ENCODE data around the gene JPH2. TPM values are rescaled to one million over a fixed set of nuclear protein-coding genes. Genes with fewer than 3 reads are reported as not detected.
A peak's percentile ranks its signal among the peaks of the same experiment; 100 is the strongest.

Gene JPH2
- 10 to 100 TPM in 1 of 7 donors, 1 to 10 TPM in 5, under 1 TPM in 1; 0.48 to 27.4 (median 3.0) TPM for total RNA-seq
- polyA plus RNA-seq: 1 to 10 TPM; 2.9 to 7.5 TPM
- long read RNA-seq, donor 1, transcript JPH2-201 (2 exons, 1,923 nt): major isoform, 7 of 9 reads
- long read RNA-seq, donor 1, partial matches to known transcripts: 1 of 9 reads
- long read RNA-seq, donor 1, other reads (novel, unspliced or antisense): 1 of 9 reads
- long read RNA-seq, donor 2: 0 reads
- long read RNA-seq, donor 3, full-length matches to known transcripts: 10 of 20 reads
- long read RNA-seq, donor 3, partial matches to known transcripts: 5 of 20 reads
- long read RNA-seq, donor 3, other reads (novel, unspliced or antisense): 5 of 20 reads

- no peaks in the 10 kb centered on the region for H3K9me3 ChIP-seq
- TF ChIP-seq POLR2A (IDR thresholded peaks at IDR 0.05) (no peak), EP300 (IDR thresholded peaks at IDR 0.05) (no peak)
- TF ChIP-seq, protein P1, sequence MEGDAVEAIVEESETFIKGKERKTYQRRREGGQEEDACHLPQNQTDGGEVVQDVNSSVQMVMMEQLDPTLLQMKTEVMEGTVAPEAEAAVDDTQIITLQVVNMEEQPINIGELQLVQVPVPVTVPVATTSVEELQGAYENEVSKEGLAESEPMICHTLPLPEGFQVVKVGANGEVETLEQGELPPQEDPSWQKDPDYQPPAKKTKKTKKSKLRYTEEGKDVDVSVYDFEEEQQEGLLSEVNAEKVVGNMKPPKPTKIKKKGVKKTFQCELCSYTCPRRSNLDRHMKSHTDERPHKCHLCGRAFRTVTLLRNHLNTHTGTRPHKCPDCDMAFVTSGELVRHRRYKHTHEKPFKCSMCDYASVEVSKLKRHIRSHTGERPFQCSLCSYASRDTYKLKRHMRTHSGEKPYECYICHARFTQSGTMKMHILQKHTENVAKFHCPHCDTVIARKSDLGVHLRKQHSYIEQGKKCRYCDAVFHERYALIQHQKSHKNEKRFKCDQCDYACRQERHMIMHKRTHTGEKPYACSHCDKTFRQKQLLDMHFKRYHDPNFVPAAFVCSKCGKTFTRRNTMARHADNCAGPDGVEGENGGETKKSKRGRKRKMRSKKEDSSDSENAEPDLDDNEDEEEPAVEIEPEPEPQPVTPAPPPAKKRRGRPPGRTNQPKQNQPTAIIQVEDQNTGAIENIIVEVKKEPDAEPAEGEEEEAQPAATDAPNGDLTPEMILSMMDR (IDR thresholded peaks at IDR 0.05): no peak
- no peaks in the 10 kb centered on the region for H3K36me3 ChIP-seq
- H3K4me3 ChIP-seq: peak within 1 kb of the TSS; percentile 44
- peak within 1 kb of the TSS in 1 of 2 donors; percentile 14 for H3K27ac ChIP-seq
- intact Hi-C loops (cut with DNase I): loop anchor here (5.0 to 10.0 kb wide), 4 partner anchors 35 to 72 kb away; no protein-coding TSS in a partner anchor
- peaks cover 2% of the 10 kb centered on the region for H3K4me1 ChIP-seq (ENCODE audit: insufficient read depth)
- peak; percentile 27 to 57 (median 46) for DNase-seq
- WGBS, 3 donors: 0 to 2% (median 1%) methylated on average over 24 of the region's 24 CpGs
- no peaks in the 10 kb centered on the region for H3K27me3 ChIP-seq
Measured at GRCh38 chr20:44187054-44187771, at the start of gene JPH2. Gene JPH2, minus strand, starts transcription at chr20:44187188. Its CDS starts 483 bp downstream, at chr20:44186705.

DNA sequence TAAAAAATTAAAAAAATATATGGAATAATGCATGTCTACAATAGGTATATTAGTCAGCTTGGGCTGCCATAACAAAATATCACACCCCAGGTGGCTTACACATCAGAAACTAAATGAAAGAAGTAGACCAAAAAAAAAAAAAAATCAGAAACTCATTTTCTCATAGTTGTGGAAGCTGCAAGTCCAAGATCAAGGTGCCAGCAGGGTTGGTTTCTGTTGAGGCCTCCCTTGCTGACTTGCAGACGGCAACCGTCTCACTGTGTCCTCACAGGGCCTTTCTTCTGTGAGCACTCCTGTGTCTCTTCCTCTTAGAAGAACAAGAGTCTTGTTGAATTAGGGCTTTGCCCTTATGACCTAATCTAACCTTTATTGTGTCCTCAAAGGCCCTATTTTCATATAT, 48.7 kb upstream of the JPH2 start:
- WGBS, 3 donors: 96 to 100% (median 98%) methylated on average over 2 of the region's 2 CpGs
- intact Hi-C loops (cut with DNase I): loop anchor here in 1 of 4 donors (10.0 kb wide), 1 partner anchor 1111 kb away; no protein-coding TSS in a partner anchor

DNA sequence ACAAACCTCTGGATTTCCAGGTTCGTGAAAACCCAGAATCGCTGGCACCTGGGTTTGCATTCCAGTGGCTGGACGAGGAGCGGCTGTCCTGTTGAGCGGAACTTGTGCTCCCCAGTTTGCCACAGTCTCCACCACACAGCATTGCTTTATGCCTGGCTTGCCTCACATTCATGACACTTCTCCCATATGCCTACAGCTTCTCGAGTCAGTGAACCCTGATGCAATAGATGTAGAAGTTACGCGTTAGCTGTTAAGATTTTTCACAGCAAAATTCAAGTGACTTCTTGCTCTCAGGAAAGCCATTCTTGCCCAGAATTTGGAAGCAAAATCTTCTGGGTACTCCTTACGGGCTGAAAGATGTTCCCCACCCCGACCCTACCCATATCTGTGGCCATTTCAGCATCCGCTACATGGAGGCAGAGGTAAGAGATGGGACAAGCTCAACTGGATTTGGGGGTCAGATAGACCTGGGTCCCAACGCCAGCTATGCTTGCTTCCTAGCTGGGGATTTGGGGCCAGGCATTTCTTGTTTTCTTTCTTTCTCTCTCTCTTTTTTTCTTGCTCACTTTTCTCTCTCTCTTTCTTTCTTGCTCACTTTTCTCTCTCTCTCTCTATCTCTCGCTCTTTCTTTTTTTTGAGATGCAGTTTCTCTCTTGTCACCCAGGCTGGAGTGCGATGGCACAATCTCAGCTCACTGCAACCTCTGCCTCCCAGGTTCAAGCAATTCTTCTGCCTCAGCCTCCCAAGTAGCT, 47.8 kb upstream of the JPH2 start:
- H3K9me3 ChIP-seq: no peaks in the 10 kb centered on the region

More for the DNA sequence above, 48.7 kb upstream of the JPH2 start:
- TF ChIP-seq POLR2A (IDR thresholded peaks at IDR 0.05): no peak
- TF ChIP-seq EP300 (IDR thresholded peaks at IDR 0.05): no peak
- TF ChIP-seq, protein P1 (IDR thresholded peaks at IDR 0.05): no peak
- H3K36me3 ChIP-seq: no peaks in the 10 kb centered on the region
- DNase-seq: no peak
- H3K27me3 ChIP-seq: no peaks in the 10 kb centered on the region
- no peak overlapping the region for H3K4me3 ChIP-seq
- no peaks in the 10 kb centered on the region for H3K9me3 ChIP-seq
- H3K27ac ChIP-seq: no peak overlapping the region
- H3K4me1 ChIP-seq (ENCODE audit: insufficient read depth): no peaks in the 10 kb centered on the region

More for the DNA sequence above, 47.8 kb upstream of the JPH2 start:
- Histone ChIP-seq H3K4me1 (ENCODE audit: insufficient read depth) (no peaks in the 10 kb centered on the region), H3K4me3 (no peak overlapping the region), H3K27me3 (no peaks in the 10 kb centered on the region), H3K36me3 (no peaks in the 10 kb centered on the region), H3K27ac (no peak overlapping the region)
- intact Hi-C loops (cut with DNase I): loop anchor here in 1 of 4 donors (10.0 kb wide), 1 partner anchor 1110 kb away; no protein-coding TSS in a partner anchor
- WGBS, 3 donors: 90 to 93% (median 92%) methylated on average over 14 of the region's 14 CpGs
- TF ChIP-seq POLR2A (IDR thresholded peaks at IDR 0.05) (no peak), EP300 (IDR thresholded peaks at IDR 0.05) (no peak)
- TF ChIP-seq, protein P1 (IDR thresholded peaks at IDR 0.05): no peak
- no peak for DNase-seq
